Esophagus muscularis mucosa (tissue), 4 donors: ENCODE measurements around the gene SMIM44. TPM values are rescaled to one million over a fixed set of nuclear protein-coding genes. Genes with fewer than 3 reads are reported as not detected.
A peak's percentile ranks its signal among the peaks of the same experiment; 100 is the strongest.

ENCODE experiments used
- DNase-seq: peaks from one replicate; pipeline ENCODE4 v3.0.0-alpha.2; 2017; ENCODE audit errors: extremely low spot score
- H3K27ac ChIP-seq, 4 donors: fragments of 200-600 bp; sonication (generic); replicated peaks in 1 of 4; 1 replicate in 3 of 4; 2 replicates in 1 of 4; pipeline ENCODE4 v1.5.1; 2016 to 2019; ENCODE audit warnings: mild to moderate bottlenecking in 1 of 4
- H3K27me3 ChIP-seq, 4 donors: fragments of 200-600 bp; sonication (generic); one replicate each; pipeline versions ENCODE4 v1.5.1 to v1.6.0; 2016 to 2019
- H3K36me3 ChIP-seq, 4 donors: fragments of 200-600 bp; sonication (generic); one replicate each; pipeline ENCODE4 v1.5.1; 2016 to 2019
- H3K4me1 ChIP-seq, 4 donors: fragments of 200-600 bp; sonication (generic); one replicate each; pipeline ENCODE4 v1.5.1; 2016 to 2019
- H3K4me3 ChIP-seq, 4 donors: fragments of 200-600 bp; sonication (generic); 1 replicate in 2 of 4; 2 replicates in 2 of 4; pipeline ENCODE4 v1.5.1; 2016 to 2019; ENCODE audit warnings: mild to moderate bottlenecking in 4 of 4, moderate library complexity in 1 of 4
- H3K9me3 ChIP-seq, 4 donors: fragments of 200-600 bp; sonication (generic); 1 replicate in 3 of 4; 2 replicates in 1 of 4; pipeline ENCODE4 v1.5.1; 2016 to 2019
- EP300 ChIP-seq: sonication (generic); formaldehyde crosslinking; IDR thresholded peaks from one replicate; pipeline ENCODE4 v1.6.1; 2017; ENCODE audit warnings: antibody characterized with exemption
- POLR2A ChIP-seq: fragments of 450-650 bp; IDR thresholded peaks from one replicate; pipeline ENCODE4 v1.6.1; 2017; ENCODE audit warnings: antibody characterized with exemption, moderate library complexity, mild to moderate bottlenecking, low read depth
- POLR2AphosphoS5 ChIP-seq, 2 donors: sonication (generic); formaldehyde crosslinking; IDR thresholded peaks; one replicate each; pipeline ENCODE4 v1.6.1; 2017; ENCODE audit warnings: antibody characterized with exemption in 2 of 2
- WGBS: methylation state at CpG from one replicate; pipeline ENCODE4 v1.1.5; 2018; 5-methylcytosine and 5-hydroxymethylcytosine counted together
- intact Hi-C: fragments of 100-400 bp; cut with DNase I; formaldehyde crosslinking; loops from one replicate; pipeline ENCODE4 v1.15.1; 2023
- small RNA-seq, 3 donors: library from RNA; depleted of rRNA; stranded (forward); fragments of <200 nt; gene quantifications; one replicate each; pipeline ENCODE3, GENCODE V24; 2016
- total RNA-seq, 4 donors: library from RNA; depleted of rRNA; stranded (reverse); fragments of >200 nt; gene quantifications; one replicate each; pipeline versions ENCODE4 v1.1.0 to v1.2.1, GENCODE V29; 2016
- TF ChIP-seq, protein P1 (sequence below), 3 experiments: fragments of 200-600 bp in 2 of 3; fragments of 450-650 bp in 1 of 3; sonication (generic) in 2 of 3; IDR thresholded peaks; one replicate each; pipeline ENCODE4 v1.5.1; 2017 to 2019; ENCODE audit warnings: antibody characterized with exemption in 3 of 3, mild to moderate bottlenecking in 2 of 3, moderate library complexity in 1 of 3

SMIM44 gene
- total RNA-seq, 4 donors from 2014 or later, result not detected

- H3K9me3 ChIP-seq, result no peaks in the 10 kb centered on the region
- H3K27ac ChIP-seq, result peak overlapping the region; percentile 34 to 78 (median 72)
- H3K27me3 ChIP-seq, result no peaks in the 10 kb centered on the region
- DNase-seq, result no peak
- intact Hi-C loops, result no loop called here
- 59% methylated on average over 12 of the region's 13 CpGs for WGBS
- no peak overlapping the region for H3K4me3 ChIP-seq
- peaks cover 41 to 77% (median 64%) of the 10 kb centered on the region in 4 donors for H3K4me1 ChIP-seq
- peaks cover 34 to 88% (median 69%) of the 10 kb centered on the region in 4 donors for H3K36me3 ChIP-seq
- TF ChIP-seq EP300 (no peak), POLR2AphosphoS5 (IDR thresholded peaks at IDR 0.05) (peak in 1 of 2 donors; percentile 34), POLR2A (no peak)
- TF ChIP-seq, protein P1, sequence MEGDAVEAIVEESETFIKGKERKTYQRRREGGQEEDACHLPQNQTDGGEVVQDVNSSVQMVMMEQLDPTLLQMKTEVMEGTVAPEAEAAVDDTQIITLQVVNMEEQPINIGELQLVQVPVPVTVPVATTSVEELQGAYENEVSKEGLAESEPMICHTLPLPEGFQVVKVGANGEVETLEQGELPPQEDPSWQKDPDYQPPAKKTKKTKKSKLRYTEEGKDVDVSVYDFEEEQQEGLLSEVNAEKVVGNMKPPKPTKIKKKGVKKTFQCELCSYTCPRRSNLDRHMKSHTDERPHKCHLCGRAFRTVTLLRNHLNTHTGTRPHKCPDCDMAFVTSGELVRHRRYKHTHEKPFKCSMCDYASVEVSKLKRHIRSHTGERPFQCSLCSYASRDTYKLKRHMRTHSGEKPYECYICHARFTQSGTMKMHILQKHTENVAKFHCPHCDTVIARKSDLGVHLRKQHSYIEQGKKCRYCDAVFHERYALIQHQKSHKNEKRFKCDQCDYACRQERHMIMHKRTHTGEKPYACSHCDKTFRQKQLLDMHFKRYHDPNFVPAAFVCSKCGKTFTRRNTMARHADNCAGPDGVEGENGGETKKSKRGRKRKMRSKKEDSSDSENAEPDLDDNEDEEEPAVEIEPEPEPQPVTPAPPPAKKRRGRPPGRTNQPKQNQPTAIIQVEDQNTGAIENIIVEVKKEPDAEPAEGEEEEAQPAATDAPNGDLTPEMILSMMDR (IDR thresholded peaks at IDR 0.05), result peak; percentile 32 to 53 (median 46)
Measured at GRCh38 chr19:3440082-3440481, 43.2 kb downstream of the SMIM44 start.

- Histone ChIP-seq H3K36me3 (peaks cover 30 to 74% (median 59%) of the 10 kb centered on the region in 4 donors), H3K4me1 (peaks cover 37 to 76% (median 64%) of the 10 kb centered on the region in 4 donors), H3K27ac (peak overlapping the region; percentile 93 to 97 (median 96)), H3K27me3 (no peaks in the 10 kb centered on the region), H3K9me3 (no peaks in the 10 kb centered on the region), H3K4me3 (peak overlapping the region; percentile 47 to 55 (median 50))
- 6% methylated on average over 36 of the region's 67 CpGs for WGBS
- TF ChIP-seq POLR2AphosphoS5 (IDR thresholded peaks at IDR 0.05), result peak; percentile 90 to 92
- TF ChIP-seq POLR2A, result no peak
- TF ChIP-seq, protein P1 (IDR thresholded peaks at IDR 0.05), result peak in 1 of 3 experiments; percentile 15
- intact Hi-C loops, result no loop called here
- DNase-seq, result peak; percentile 99
Measured at GRCh38 chr19:3434630-3435553, 48.3 kb downstream of the SMIM44 start.

DNA sequence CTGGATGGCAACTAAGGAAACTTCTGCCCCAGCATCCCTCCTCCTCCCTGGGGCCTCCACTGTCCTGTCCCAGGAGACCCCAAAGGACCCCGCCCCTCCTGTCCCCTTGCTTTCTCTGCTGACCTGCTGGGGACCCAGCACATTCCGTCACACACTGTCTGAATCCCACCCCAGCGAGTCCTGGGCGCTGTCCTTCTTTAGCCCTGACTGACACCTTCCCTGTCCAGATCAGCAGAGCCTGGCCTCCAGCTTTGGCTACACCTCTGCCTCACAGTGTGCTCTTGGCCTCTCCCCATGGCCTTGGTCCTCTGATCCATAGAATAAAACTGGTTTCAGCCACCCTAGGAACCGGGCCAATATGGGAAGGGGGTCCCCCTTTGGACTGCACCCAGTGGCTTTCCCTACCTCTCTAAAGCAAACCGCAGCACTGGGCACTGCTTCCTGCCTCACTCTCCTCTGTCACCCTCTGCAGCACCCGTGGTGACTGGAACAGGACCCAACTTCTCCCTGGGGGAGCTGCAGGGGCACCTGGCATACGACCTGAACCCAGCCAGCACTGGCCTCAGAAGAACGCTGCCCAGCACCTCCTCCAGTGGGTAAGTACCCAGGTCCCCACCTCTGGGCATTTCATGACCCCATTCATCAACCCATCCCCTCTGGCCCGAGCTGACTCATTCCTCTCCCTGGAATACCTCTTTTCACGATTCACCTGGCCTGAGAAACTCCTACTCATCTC, 49.3 kb downstream of the SMIM44 start:
- Histone ChIP-seq H3K9me3 (no peaks in the 10 kb centered on the region), H3K27me3 (no peaks in the 10 kb centered on the region), H3K36me3 (peaks cover 30 to 70% (median 56%) of the 10 kb centered on the region in 4 donors), H3K4me1 (peaks cover 46 to 80% (median 72%) of the 10 kb centered on the region in 4 donors), H3K27ac (peak overlapping the region; percentile 93 to 97 (median 96)), H3K4me3 (peak overlapping the region; percentile 47 to 55 (median 50))
- TF ChIP-seq POLR2AphosphoS5 (IDR thresholded peaks at IDR 0.05) (no peak), POLR2A (no peak), EP300 (no peak)
- TF ChIP-seq, protein P1 (IDR thresholded peaks at IDR 0.05), result no peak
- intact Hi-C loops, result no loop called here
- DNase-seq, result no peak
- WGBS, result 94% methylated on average over 10 of the region's 11 CpGs

DNA sequence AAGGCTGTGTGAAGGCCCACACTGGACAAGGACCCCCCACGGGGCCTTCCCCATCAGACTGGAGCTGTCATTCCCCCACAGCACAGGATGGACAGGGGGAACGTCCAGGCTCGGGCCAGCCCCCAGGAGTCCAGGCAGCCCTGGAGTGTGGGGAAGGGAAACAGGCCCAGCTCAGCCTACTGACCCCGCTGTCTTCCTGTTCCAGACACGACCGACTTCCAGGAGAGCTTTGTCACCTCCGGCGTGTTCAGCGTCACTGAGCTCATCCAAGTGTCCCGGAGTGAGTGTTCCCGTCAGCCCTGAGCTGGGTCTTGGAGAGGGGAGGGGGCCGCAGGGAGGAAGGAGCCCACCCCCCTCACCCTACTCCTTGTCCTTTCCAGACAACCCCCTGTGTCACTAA, 49.9 kb downstream of the SMIM44 start:
- Histone ChIP-seq H3K9me3 (no peaks in the 10 kb centered on the region), H3K4me3 (no peak overlapping the region), H3K27ac (peak overlapping the region; percentile 93 to 97 (median 96)), H3K36me3 (peaks cover 26 to 63% (median 53%) of the 10 kb centered on the region in 4 donors), H3K4me1 (peaks cover 52 to 86% (median 78%) of the 10 kb centered on the region in 4 donors), H3K27me3 (no peaks in the 10 kb centered on the region)
- TF ChIP-seq POLR2AphosphoS5 (IDR thresholded peaks at IDR 0.05) (peak in 1 of 2 donors; percentile 16), POLR2A (no peak), EP300 (no peak)
- TF ChIP-seq, protein P1 (IDR thresholded peaks at IDR 0.05), result no peak
- intact Hi-C loops, result no loop called here
- 92% methylated on average over 9 of the region's 12 CpGs for WGBS
- DNase-seq, result no peak

Small RNA genes lying within 50 kb of the gene (small RNA-seq; reads per million reads assigned to genes)
- 0 to 0.17 (median 0) reads per million in 3 donors for gene RF00212

Other genes starting within 250 kb of the SMIM44 start
- gene NFIC, start 116.9 kb downstream of the SMIM44 start, total RNA-seq, result 100 to 1,000 TPM; 165 to 297 (median 211) TPM
- not detected for gene SMIM24, start 2.9 kb downstream of the SMIM44 start, total RNA-seq
- 10 to 100 TPM; 19.5 to 37.5 (median 25.8) TPM for gene DOHH, start 17.2 kb upstream of the SMIM44 start, total RNA-seq
- gene FZR1, start 22.9 kb upstream of the SMIM44 start, total RNA-seq, result 10 to 100 TPM; 15.8 to 41.2 (median 31.4) TPM
- gene TEKTIP1, start 55.7 kb upstream of the SMIM44 start, total RNA-seq, result not detected
- 10 to 100 TPM; 28.2 to 87.0 (median 62.4) TPM for gene MFSD12, start 74.1 kb upstream of the SMIM44 start, total RNA-seq
- 100 to 1,000 TPM; 136 to 202 (median 161) TPM for gene HMG20B, start 89.5 kb upstream of the SMIM44 start, total RNA-seq
- 10 to 100 TPM in 1 of 4 donors, 1 to 10 TPM in 3; 4.1 to 17.5 (median 4.9) TPM for gene GIPC3, start 102.0 kb upstream of the SMIM44 start, total RNA-seq
- gene TBXA2R, start 123.4 kb upstream of the SMIM44 start, total RNA-seq, result 10 to 100 TPM in 1 of 4 donors, 1 to 10 TPM in 3; 4.8 to 17.2 (median 7.7) TPM
- 10 to 100 TPM; 28.7 to 45.0 (median 34.2) TPM for gene CACTIN, start 143.3 kb upstream of the SMIM44 start, total RNA-seq
- 100 to 1,000 TPM in 2 of 4 donors, 10 to 100 TPM in 2; 73.2 to 180 (median 99.9) TPM for gene PIP5K1C, start 217.0 kb upstream of the SMIM44 start, total RNA-seq
- 1 to 10 TPM in 1 of 4 donors, under 1 TPM in 2, not detected in 1; 0.06 to 4.2 (median 0.17) TPM for gene TJP3, start 224.9 kb upstream of the SMIM44 start, total RNA-seq